GM19193 (cell line): Measurements from ENCODE around the gene GLYATL3.

Source experiments
- POLR2A ChIP-seq: IDR thresholded peaks from 4 replicates; pipeline ENCODE4 v1.6.1; 2011; ENCODE audit not compliant: insufficient read depth, insufficient read length; ENCODE audit errors: extremely low read depth

The GLYATL3 gene

DNA sequence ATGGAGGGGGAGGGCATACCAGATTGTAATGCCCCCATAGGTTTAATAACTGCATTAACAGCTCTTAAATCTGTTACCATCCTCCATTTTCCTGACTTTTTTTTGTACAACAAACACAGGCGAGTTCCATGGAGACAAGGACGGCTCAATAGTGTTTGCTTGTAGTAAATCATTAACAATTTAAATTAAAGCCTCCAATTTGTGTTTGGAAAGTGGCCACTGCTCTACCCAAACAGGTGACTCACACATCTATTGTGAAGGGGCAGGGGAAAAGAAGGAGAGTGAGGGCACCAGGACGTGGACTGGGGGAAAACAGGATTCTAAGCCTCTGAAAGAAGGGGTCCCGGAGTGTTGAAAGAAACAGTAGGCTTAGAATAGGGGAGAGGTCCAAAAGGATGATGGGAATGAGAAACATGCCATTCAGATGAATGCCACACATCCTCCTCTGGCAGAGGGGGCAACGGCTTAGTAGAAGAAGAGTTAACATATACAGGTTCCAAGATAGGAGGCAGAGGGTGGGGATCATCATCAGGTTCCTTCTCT, 6.9 kb downstream of the GLYATL3 start:
- no peak for TF ChIP-seq POLR2A

DNA sequence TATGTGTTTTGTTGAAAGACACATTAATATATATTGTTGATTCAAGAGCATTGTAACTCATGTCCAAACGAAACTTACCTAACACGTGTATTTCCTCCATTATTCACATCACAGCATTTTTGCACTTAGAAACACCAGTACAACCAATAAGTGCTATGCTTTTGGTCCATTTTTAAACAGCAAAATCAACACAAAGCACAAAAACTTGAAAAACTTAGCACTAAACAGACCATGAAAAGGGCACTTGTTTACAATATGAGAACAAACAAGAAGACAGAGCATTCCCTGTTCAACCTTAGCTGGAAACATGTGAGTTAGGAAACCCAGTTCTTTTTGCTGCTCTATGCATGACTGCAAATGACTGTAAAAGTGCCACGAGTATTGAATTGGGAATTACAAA, 9.6 kb downstream of the GLYATL3 start:
- no peak for TF ChIP-seq POLR2A

DNA sequence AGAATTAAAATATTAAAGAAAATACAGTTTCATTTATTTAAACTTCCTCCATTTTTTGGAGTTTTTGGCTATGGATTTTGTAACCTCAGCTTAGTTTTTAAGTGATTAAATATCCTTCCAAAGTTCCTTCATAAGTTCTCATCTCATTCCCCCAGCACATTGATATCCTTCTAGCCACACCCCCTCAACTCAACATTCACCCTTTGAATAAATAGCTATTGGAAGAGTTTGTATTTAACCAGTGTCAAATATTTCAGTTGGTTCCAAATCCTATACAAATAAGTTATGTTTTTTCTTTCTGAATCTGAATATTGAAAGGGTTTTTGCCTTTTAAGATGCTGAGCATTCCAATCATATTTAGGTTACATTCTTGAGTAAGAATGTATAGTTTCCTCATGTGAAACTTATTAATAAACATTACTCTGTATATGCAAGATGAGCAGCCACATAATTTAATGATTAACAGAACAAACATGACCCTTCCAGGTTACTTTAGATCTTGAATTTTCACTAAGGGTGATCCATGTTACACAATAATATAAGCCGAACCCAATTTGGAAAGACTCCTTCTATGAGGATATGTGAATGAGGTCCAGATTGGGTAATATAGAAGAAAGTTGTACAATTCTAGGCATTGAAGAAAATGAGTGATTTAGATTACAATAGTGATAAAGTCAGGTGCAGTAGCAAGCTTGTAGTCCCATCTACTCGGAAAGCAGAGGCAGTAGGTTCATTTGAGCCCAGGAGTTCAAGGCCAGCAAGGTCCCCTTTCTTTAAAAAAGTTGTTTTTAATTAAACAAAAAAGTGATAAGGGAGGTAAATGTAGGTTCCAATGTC, 13.6 kb downstream of the GLYATL3 start:
- TF ChIP-seq POLR2A, result no peak

DNA sequence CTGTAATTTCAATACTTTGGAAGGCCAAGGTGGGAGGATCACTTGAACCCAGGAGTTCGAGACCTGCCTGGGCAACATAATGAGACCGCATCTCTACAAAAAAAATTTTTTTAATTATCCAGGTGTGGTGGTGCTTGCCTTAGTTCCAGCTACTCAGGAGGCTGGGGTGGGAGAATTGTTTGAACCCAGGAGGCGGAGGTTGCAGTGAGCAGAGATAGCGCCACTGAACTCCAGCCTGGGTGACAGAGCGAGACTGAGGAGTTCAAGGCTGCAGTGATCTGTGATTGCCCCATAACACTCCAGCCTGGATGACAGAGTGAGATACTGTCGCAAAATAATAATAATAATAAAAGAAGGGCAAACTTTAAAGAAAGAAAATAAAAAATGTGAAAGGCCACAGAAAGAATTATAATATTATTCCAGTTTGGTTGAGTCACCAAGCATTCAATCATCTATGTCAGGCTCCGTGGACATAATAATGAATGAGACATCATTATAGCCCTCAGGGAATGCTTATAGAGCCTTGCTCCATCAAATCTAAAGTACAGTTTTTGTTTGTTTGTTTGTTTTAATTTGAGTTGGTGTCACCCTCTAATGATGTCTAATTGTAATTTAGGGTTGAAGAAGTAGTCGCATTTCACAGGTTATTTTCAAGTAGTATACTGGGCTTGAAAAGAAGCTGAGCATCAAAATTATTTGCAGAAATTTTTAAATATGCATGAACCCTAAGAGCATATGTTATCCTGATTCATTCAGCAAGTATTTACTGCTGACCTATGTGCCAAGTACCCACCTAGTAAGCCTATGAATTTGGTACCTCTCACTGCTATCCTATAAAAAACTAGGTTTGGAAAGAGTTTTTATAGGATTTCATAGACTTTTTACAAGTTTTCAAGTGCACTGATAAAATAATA, 15.1 kb downstream of the GLYATL3 start:
- no peak for TF ChIP-seq POLR2A

DNA sequence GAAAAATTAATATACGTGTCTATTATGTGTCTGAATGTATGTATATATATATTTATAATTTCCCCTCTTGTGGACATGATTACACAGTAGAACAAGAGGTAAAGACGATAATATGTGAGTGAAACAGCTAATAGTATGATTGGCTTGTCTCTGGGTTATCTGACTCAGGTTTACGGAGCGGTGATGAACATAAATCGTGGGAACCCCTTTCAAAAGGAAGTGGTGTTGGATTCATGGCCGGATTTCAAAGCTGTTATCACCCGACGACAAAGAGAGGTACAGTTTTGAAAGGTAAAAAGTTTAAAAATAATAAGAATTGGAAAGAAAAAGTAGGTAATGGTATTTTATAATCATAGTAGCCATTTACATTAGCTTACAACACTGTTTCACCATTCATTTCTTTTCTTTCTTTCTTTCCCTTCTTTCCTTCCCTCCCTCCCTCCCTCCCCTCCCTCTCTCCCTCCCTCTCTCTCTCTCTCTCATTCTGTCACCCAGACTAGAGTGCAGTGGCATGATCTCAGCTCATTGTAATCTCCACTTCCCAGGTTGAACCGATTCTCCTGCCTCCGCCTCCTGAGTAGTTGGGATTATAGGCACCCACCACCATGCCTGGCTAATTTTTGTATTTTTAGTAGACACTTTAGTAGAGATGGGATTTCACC, 15.9 kb downstream of the GLYATL3 start:
- TF ChIP-seq POLR2A, result no peak

DNA sequence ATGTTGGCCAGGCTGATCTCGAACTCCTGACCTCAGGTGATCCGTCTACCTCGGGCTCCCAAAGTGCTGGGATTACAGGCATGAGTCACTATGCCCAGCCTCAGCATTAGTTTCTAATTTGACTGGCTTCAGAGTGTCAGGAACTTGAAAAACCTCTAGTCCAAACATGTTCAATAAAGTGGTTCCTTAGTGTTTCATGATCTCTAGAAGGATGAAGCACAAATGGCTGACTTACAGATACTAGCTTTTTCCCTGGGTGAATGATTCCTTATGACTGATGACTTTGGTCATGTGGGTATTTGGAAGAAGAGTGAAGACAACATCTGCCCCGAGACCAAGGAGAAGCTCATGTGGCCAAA, 16.4 kb downstream of the GLYATL3 start:
- no peak for TF ChIP-seq POLR2A

DNA sequence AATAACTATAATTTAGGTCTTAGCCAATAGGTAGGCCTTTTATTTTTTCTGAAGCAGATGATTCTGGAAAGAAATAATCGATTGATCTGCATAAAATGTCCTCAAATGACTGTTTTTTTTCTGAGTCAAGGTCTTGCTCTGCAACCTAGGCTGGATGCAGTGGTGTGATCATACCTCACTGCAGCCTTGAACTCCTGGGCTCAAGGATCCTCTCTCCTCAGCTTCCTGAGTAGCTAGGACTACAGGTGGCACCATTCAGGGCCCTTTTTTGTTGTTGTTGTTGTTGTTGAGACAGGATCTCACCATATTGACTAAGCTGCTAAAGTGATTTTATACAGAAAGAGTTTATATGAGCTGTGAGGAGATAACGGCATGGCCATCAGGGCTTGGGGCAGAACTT, 18.2 kb downstream of the GLYATL3 start:
- TF ChIP-seq POLR2A, result no peak

DNA sequence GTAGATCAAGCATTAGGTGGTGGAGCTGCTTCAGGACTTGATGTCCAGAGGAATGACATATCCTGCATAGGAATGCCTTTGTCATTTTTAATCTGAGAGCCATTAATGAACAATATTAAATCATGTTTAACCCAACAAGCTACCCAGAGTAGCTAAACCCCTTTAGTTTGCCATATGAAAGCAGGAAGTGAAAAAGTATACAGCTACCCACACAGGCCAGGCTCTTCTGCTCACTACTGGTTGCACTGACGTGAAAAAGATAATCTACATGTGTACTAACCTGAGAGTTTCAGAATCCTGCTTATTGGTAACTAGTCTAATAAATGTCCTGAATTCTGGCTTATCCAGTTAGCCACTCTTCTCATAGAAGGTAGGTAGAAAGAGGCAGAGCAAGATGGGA, 19.9 kb downstream of the GLYATL3 start:
- TF ChIP-seq POLR2A, result no peak

DNA sequence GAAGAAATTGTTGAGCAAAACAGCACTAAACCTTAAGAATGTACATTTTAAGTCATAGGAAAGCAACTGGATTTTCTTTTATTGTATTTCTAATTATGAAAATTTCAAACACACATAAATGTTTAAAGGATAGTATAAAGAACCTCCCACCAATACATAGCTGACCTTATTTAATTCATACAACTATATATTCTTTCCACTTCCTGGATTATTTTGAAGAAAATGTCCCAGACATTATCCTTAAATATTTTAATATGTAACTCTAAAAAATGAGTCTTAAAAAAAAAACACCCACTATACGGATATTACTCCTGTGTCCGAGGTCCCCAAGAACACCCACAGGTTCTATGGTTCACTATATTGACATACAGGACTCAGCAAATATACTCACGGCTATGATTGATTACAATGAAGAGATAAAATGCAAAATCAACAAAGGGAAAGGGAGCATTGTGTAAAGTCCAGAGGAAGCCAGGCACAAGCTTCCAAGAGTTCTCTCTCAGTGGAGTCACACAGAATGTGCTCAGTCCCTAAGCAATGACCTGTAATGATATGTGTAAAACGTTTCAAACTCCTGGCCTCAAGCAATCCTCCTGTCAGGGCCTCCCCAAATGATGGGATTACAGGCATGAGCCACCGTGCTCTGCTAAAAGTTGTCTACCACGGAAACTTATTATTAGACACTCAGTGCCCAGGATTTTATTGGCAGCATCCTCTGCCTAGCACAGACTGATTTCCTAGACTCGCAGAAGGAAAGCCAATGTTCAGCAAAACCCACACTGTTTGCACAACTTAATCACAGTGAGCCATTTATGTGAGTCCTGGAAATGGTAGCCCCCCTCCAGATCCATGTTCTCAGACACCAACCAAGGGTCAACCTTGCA, 23.2 kb downstream of the GLYATL3 start:
- TF ChIP-seq POLR2A, result no peak

DNA sequence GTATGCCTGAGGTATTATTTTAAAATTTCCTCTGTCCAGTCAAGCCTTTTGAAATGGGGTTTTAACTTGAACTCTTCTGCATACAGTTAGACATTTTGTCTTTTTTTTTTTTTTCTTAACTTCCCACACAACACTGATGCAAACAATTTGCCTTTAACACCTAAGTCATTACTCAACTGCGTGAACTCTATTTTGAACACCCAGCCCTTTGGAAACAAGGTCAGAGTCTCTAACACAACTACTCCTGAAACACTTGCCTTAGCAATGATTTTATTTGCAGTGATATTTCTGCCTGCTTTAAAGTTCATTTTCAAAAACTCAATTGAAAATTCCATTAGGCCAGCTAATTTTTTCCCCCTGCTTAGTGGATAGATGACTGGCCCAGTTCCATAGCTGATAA, 24.2 kb downstream of the GLYATL3 start:
- no peak for TF ChIP-seq POLR2A

DNA sequence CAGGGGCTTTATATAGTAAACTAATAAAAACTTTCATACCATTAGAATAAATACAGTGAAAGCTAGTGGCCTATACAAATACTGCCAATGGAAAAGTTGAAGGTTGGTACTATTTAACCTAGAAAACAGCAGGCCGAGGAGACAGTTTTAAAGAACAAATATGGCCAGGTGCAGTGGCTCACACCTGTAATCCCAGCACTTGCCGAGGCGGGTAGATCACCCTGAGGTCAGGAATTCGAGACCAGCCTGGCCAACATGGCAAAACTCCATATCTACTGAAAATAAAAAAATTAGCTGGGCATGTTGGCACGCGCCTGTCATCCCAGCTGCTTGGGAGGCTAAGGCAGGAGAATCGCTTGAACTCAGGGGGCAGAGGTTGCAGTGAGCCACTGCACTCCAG, 24.8 kb downstream of the GLYATL3 start:
- TF ChIP-seq POLR2A, result no peak

DNA sequence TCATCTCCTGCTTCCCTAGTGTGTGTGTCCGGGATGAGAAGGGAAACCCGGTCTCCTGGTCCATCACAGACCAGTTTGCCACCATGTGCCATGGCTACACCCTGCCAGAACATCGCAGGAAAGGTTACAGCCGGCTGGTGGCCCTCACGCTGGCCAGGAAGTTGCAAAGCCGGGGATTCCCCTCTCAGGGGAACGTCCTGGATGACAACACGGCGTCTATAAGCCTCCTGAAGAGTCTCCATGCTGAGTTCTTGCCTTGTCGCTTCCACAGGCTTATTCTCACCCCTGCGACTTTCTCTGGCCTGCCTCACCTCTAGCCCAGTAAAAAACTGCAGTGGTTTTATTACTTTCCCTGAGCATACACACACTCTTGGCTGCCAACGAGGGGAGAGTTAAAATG, 26.9 kb downstream of the GLYATL3 start:
- TF ChIP-seq POLR2A, result no peak

DNA sequence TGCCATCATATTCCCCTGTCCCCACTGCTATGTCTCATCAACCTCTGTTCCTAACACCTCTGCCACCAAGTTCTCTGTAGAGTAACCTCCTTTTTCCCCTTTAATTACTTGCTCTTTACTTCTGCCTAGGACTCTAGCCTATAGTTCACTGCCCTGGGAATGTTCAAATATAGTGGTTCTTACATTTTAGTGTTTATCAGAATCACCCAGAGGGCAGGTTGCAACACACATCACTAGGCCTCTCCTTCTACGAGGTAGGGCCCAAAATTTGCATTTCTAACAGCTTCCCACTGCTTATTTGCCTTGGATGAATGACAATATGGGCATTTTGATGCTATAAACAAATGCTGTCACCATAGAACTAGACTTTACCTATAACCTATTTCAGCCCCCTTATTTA, 27.6 kb downstream of the GLYATL3 start:
- TF ChIP-seq POLR2A, result no peak

DNA sequence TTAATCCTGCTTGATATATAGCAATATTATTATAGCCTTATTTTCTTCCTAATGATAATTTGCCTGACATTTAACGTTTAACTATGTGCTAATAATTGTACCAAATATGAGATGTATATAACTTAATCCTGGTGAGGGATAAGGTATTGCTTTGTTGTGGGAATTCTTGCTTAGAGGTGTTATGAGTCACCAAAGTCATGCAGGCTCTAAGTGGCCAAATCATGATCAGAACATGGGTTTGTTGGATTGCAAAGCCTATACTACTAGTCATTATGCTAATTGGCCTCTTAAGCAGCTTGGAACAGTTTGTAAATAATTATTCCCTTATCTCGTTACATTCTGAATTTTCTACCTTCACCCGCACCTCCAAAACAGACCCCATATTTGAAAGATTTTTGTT, 28.8 kb downstream of the GLYATL3 start:
- no peak for TF ChIP-seq POLR2A

DNA sequence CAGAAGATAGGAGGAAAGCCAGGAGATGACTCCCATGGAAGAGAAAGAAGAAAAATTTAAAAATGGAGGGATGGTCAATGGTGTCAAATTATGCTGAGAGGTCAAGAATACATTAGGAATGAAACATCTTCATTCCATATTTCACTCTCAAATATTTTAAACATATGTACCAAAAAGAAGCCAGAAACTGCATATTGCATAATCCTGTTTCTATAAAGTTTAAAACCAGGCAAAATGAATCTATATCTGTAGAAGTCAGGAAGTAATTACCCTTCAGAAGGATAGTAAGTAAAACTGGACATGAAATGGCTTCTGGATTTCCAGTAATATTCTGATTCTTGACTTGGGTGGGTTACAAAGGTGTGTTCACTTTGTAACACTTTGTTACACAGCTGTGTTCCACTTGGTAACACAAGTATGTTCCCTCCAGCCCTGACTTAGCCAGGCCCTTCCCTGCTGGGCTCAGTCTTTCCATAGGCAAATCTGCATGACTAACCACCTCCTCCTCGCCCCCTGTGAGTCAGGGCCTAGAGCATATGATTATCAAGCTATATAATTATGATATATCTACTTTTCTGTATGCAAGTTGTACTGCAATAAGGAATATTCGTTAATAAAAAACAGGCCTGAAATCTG, 30.5 kb downstream of the GLYATL3 start:
- no peak for TF ChIP-seq POLR2A
